ENCODE data around the gene IQSEC1. TPM values are rescaled to one million over a fixed set of nuclear protein-coding genes. Genes with fewer than 3 reads are reported as not detected.

Gene IQSEC1
- total RNA-seq, 1 experiment from 2014 or later: 28.1 TPM

GRCh38 chr3:13011573-13012220 is 61.5 kb downstream of the IQSEC1 start:
- no peaks in the 10 kb centered on the region for H3K9me3 ChIP-seq (ENCODE audit: control insufficient read depth in 1 of 2, insufficient read depth in 1 of 2, low read depth in 1 of 2, low read length in 2 of 2)
- intact Hi-C loops (cut with micrococcal nuclease): no loop called here
- no peaks in the 10 kb centered on the region for H4K20me1 ChIP-seq (ENCODE audit: insufficient read depth)
- H3K4me2 ChIP-seq (ENCODE audit: low read length): peak overlapping the region; percentile 28; the same call in 1 of the 2 replicates
- H3K9me2 ChIP-seq (ENCODE audit: insufficient read depth): no peaks in the 10 kb centered on the region
- peaks cover 11 to 14% of the 10 kb centered on the region in 2 experiments; a peak in 3 of 4 replicates for H3K4me1 ChIP-seq (ENCODE audit: control insufficient read depth in 1 of 2, insufficient read depth in 2 of 2, low read length in 2 of 2)
- H3K79me2 ChIP-seq (ENCODE audit: insufficient read depth, low read length): no peaks in the 10 kb centered on the region
- H3K4me3 ChIP-seq (replicated peaks in 1 of 2; ENCODE audit: low read depth in 1 of 2, low read length in 2 of 2): no peak overlapping the region
- H3K27me3 ChIP-seq (ENCODE audit: insufficient read depth, low read length): no peaks in the 10 kb centered on the region
- RAD21 ChIA-PET (ENCODE audit: low non-redundant PET in 1 of 2, low total read pairs in 2 of 2, uncharacterized antibody in 2 of 2, unreplicated experiment in 2 of 2): no interaction called here
- POLR2A ChIA-PET: interaction anchor here (1.5 kb wide), 1 partner anchor 12 kb away, joined by 6 read pairs; no protein-coding TSS in a partner anchor
- H2AFZ ChIP-seq (ENCODE audit: low read depth, low read length, poor library complexity, severe bottlenecking): no peak overlapping the region
- TF ChIP-seq POLR2A (IDR thresholded peaks at IDR 0.05; ENCODE audit: borderline replicate concordance, extremely low read depth, insufficient read depth, insufficient read length) (no peak), MAX (IDR thresholded peaks at IDR 0.05) (peak; percentile 28; the same call in 1 of the 2 replicates), REST (IDR thresholded peaks at IDR 0.05; ENCODE audit: low read depth) (no peak), YY1 (IDR thresholded peaks at IDR 0.05; ENCODE audit: extremely low read depth, insufficient replicate concordance, low read depth, low read length) (no peak)
- CTCF ChIA-PET: interaction anchor here (0.9 kb wide), 1 partner anchor 17 kb away, joined by 3 read pairs; no protein-coding TSS in a partner anchor
- BruUV-seq (replicated peaks): no TSS peak
- H3K27ac ChIP-seq (ENCODE audit: low read depth, low read length): no peak overlapping the region
- no peak for DNase-seq (ENCODE audit: low read depth, low spot score)
- ATAC-seq: peak; percentile 33; the same call in 1 of the 2 replicates
- no peak overlapping the region for H3K9ac ChIP-seq (ENCODE audit: low read length)
- no peaks in the 10 kb centered on the region for H3K36me3 ChIP-seq (ENCODE audit: control insufficient read depth in 1 of 2, insufficient read depth in 2 of 2, low read length in 2 of 2)
